Lower leg skin (tissue), 4 donors: Measurements from ENCODE around the gene SRSF8. TPM values are rescaled to one million over a fixed set of nuclear protein-coding genes. Genes with fewer than 3 reads are reported as not detected.

ENCODE experiments used
- DNase-seq, 2 donors: peaks; one replicate each; pipeline ENCODE4 v3.0.0-alpha.2; 2019; ENCODE audit warnings: low spot score in 2 of 2
- H3K4me3 ChIP-seq: fragments of 200-600 bp; sonication (generic); 2 replicates; pipeline ENCODE4 v1.5.1; 2017; ENCODE audit warnings: mild to moderate bottlenecking, low read depth; ENCODE audit not compliant: poor library complexity, severe bottlenecking
- CTCF ChIP-seq, 3 donors: fragments of 450-650 bp; IDR thresholded peaks; one replicate each; pipeline ENCODE4 v1.5.1; 2016; ENCODE audit warnings: antibody characterized with exemption in 3 of 3, mild to moderate bottlenecking in 3 of 3, moderate library complexity in 2 of 3
- POLR2A ChIP-seq, 2 donors: fragments of 450-650 bp; IDR thresholded peaks; one replicate each; pipeline ENCODE4 v1.6.1; 2016 to 2017; ENCODE audit warnings: antibody characterized with exemption in 2 of 2, mild to moderate bottlenecking in 1 of 2, moderate library complexity in 1 of 2
- WGBS, 2 donors: methylation state at CpG; one replicate each; pipeline ENCODE4 v1.1.5; 2018; 5-methylcytosine and 5-hydroxymethylcytosine counted together
- intact Hi-C: fragments of 100-400 bp; cut with DNase I; formaldehyde crosslinking; loops from one replicate; pipeline ENCODE4 v1.15.0; 2023; ENCODE audit warnings: low total_unique reads
- total RNA-seq, 4 donors: library from RNA; depleted of rRNA; stranded (reverse); fragments of >200 nt; gene quantifications; one replicate each; pipeline ENCODE4 v1.1.0, GENCODE V29; 2016

SRSF8 gene
- total RNA-seq, 4 donors from 2014 or later: 28.6 to 51.2 (median 41.3) TPM

- no peak for DNase-seq
- WGBS, 2 donors: 27 to 29% methylated on average over 8 of the region's 8 CpGs
- no peak overlapping the region for H3K4me3 ChIP-seq
- intact Hi-C loops: loop anchor here (5.0 kb wide), 1 partner anchor 77 kb away; no protein-coding TSS in a partner anchor
- TF ChIP-seq CTCF (IDR thresholded peaks at IDR 0.05) (no peak), POLR2A (IDR thresholded peaks at IDR 0.05) (no peak)
Observed at GRCh38 chr11:95074792-95075563, 8.3 kb downstream of the SRSF8 start.

- DNase-seq: no peak
- intact Hi-C loops: loop anchor here (5.0 kb wide), 1 partner anchor 76 kb away; no protein-coding TSS in a partner anchor
- H3K4me3 ChIP-seq: no peak overlapping the region
- TF ChIP-seq CTCF (IDR thresholded peaks at IDR 0.05) (no peak), POLR2A (IDR thresholded peaks at IDR 0.05) (no peak)
- 40 to 44% methylated on average over 1 of the region's 1 CpG for WGBS, 2 donors
Observed at GRCh38 chr11:95076416-95076815, 9.7 kb downstream of the SRSF8 start.

- intact Hi-C loops: loop anchor here (5.0 kb wide), 1 partner anchor 75 kb away; no protein-coding TSS in a partner anchor
- H3K4me3 ChIP-seq: no peak overlapping the region
- TF ChIP-seq POLR2A (IDR thresholded peaks at IDR 0.05) (no peak), CTCF (IDR thresholded peaks at IDR 0.05) (no peak)
- DNase-seq: no peak
Observed at GRCh38 chr11:95076981-95077380, 10.3 kb downstream of the SRSF8 start.

GRCh38 chr11:95078526-95078925, 11.8 kb downstream of the SRSF8 start:
- WGBS, 2 donors: 90% methylated on average over 1 of the region's 1 CpG
- intact Hi-C loops: loop anchor here (5.0 kb wide), 1 partner anchor 74 kb away; no protein-coding TSS in a partner anchor
- no peak overlapping the region for H3K4me3 ChIP-seq
- DNase-seq: no peak
- no peak for TF ChIP-seq POLR2A (IDR thresholded peaks at IDR 0.05)

GRCh38 chr11:95081010-95081409, 14.3 kb downstream of the SRSF8 start:
- DNase-seq: no peak
- no peak for TF ChIP-seq POLR2A (IDR thresholded peaks at IDR 0.05)
- TF ChIP-seq CTCF (IDR thresholded peaks at IDR 0.05): no peak
- 59 to 66% methylated on average over 5 of the region's 5 CpGs for WGBS, 2 donors
- H3K4me3 ChIP-seq: no peak overlapping the region
- intact Hi-C loops: no loop called here

- DNase-seq: peak in 1 of 2 donors; percentile 30
- TF ChIP-seq CTCF (IDR thresholded peaks at IDR 0.05) (no peak), POLR2A (IDR thresholded peaks at IDR 0.05) (no peak)
- intact Hi-C loops: no loop called here
- 46% methylated on average over 4 of the region's 4 CpGs for WGBS, 2 donors
- H3K4me3 ChIP-seq: no peak overlapping the region
Observed at GRCh38 chr11:95081412-95081811, 14.7 kb downstream of the SRSF8 start.
